VCaP (cell line): ENCODE measurements around the gene PNPO.

Experiments
- H3K27ac ChIP-seq: fragments of 450-650 bp; 2 replicates; pipeline ENCODE4 v1.5.1; 2017
- CTCF ChIP-seq: fragments of 450-650 bp; conservative IDR thresholded peaks from 2 replicates; pipeline ENCODE4 v1.5.1; 2017; ENCODE audit warnings: mild to moderate bottlenecking, moderate library complexity

PNPO gene

GRCh38 chr17:47935961-47936360 is 5.4 kb upstream of the PNPO start:
- no peak overlapping the region for H3K27ac ChIP-seq
- TF ChIP-seq CTCF, result no peak

DNA sequence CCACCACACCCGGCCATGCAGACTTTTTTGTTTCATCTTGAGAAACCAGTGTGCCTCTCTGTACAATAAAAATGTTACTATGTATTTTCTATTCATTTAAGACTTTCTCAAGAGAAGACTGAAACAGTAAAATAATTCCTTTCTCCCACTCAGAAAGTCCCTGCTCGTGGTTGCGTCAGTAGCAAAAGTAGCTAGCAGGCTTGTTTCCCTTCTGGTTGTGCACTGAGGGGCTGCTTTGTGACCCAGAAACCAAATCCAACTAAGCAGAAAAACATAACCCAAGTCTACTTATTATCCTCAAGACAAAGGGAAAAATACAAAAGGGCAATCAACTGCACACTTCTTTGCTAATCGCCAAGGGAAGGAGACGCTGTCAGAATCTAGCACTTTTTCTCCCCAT is 3.4 kb upstream of the PNPO start:
- H3K27ac ChIP-seq, result no peak overlapping the region

GRCh38 chr17:47942096-47942510 is 732 bp downstream of the PNPO start:
- no peak for TF ChIP-seq CTCF

More for the DNA sequence above, 3.4 kb upstream of the PNPO start:
- TF ChIP-seq CTCF, result no peak

DNA sequence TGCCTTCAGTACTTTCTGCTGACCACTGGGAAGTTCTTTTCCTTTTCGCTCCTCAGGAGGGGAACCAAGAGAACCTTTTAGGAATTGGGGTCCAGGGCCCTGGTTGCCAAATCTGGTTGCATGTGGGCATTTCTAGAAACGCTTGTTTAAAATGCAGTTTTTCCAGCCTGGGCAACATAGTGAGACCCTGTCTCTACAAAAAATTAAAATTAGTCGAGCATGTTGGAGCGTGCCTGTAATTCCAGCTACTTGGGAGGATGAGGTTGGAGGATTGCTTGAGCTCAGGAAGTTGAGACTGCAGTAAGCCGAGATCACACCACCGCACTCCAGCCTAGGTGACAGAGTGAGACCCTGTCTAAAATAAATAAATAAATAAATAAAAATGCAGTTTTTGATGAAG is 1.2 kb downstream of the PNPO start:
- no peak for TF ChIP-seq CTCF
- peak overlapping the region; percentile 87; the same call in 1 of the 2 replicates for H3K27ac ChIP-seq

More at GRCh38 chr17:47942096-47942510, 732 bp downstream of the PNPO start:
- H3K27ac ChIP-seq, result peak overlapping the region; percentile 87

DNA sequence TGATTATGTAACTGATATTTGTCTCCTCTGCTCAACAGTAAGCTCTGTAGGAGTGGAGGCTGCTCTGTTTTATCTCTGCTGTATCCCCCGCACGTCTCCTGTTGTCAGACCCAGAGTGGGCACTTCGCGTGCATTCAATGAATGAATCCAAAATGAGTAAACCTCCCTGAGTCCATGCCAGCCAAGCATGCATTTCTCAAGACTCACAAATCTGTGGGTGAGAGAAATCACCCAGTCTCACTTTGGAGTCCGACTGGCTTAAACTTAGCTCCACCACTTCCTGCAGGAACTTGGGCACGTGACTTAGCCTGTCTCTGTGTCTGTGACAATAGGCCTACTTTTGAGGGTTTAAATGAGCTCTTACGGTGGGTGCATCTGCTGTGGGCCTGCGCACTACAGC is 3.7 kb downstream of the PNPO start:
- no peak for TF ChIP-seq CTCF
- no peak overlapping the region for H3K27ac ChIP-seq

- H3K27ac ChIP-seq, result peak overlapping the region; percentile 91
- TF ChIP-seq CTCF, result no peak
Measured at GRCh38 chr17:47945529-47946508, 4.4 kb downstream of the PNPO start.

GRCh38 chr17:47946516-47946915 is 5.1 kb downstream of the PNPO start:
- H3K27ac ChIP-seq, result peak overlapping the region; percentile 91
- TF ChIP-seq CTCF, result no peak
